ENCODE measurements around the gene ADAMTS8.
"Not testable (repeated sequence)": the region's sequence is repeated elsewhere in the genome, so short reads cannot be mapped to it uniquely, and the experiment has no call there.

Gene ADAMTS8

GRCh38 chr11:130439876-130440275, 11.5 kb upstream of the ADAMTS8 start:
- TF ChIP-seq GATA1 (IDR thresholded peaks at IDR 0.05; ENCODE audit: low read depth, low read length) (no peak), POLR2A (IDR thresholded peaks at IDR 0.05; ENCODE audit: low read length) (no peak)
- no peak for DNase-seq

- TF ChIP-seq GATA1 (IDR thresholded peaks at IDR 0.05; ENCODE audit: low read depth, low read length) = no peak
- TF ChIP-seq POLR2A (IDR thresholded peaks at IDR 0.05; ENCODE audit: low read length) = no peak
- DNase-seq = no peak
Observed at GRCh38 chr11:130439160-130439519, 10.7 kb upstream of the ADAMTS8 start.

- DNase-seq = not testable (repeated sequence)
Observed at GRCh38 chr11:130438401-130439159, 10.2 kb upstream of the ADAMTS8 start.

DNA sequence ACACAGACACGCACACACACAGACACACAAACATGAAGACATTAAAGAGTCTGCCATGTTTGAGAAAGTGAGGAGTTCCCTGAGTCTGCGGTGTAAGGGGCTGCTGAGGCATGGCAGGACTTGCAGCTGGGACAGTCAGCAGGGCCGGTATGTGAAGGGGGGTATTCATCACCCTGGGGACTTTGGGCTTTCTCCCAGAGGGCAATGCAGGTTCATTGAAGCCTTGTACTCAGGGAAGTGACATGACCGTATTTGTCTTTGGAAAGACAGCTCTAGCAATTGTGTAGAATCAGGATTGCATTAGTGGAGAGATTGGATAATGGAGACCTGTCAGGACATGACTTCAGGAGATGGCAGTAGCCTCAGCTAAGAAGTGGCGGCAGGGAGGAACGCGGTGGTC, 9.4 kb upstream of the ADAMTS8 start:
- no peak for DNase-seq
- TF ChIP-seq POLR2A (IDR thresholded peaks at IDR 0.05; ENCODE audit: low read length) (no peak), GATA1 (IDR thresholded peaks at IDR 0.05; ENCODE audit: low read depth, low read length) (no peak)

DNA sequence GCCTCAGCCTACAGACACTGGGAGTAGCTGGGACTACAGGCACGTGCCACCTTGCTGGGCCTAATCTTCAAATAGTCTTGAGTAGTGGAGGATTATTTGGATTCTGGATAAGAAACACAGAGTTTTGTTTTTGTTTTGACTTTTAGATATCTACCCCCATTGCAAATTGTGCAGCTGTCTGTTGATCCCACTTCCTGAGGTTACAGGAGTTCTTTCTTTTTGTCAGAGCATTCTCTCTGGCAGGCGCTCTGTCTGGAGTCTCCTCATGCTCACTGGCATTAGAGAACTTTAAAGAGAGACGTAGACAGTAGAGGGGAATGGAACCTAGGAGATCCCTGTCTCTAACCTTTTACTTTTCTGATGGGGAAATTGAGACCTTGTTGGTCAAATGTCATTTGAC, 7.8 kb upstream of the ADAMTS8 start:
- DNase-seq = no peak
- TF ChIP-seq POLR2A (IDR thresholded peaks at IDR 0.05; ENCODE audit: low read length) = no peak
- TF ChIP-seq GATA1 (IDR thresholded peaks at IDR 0.05; ENCODE audit: low read depth, low read length) = no peak

DNA sequence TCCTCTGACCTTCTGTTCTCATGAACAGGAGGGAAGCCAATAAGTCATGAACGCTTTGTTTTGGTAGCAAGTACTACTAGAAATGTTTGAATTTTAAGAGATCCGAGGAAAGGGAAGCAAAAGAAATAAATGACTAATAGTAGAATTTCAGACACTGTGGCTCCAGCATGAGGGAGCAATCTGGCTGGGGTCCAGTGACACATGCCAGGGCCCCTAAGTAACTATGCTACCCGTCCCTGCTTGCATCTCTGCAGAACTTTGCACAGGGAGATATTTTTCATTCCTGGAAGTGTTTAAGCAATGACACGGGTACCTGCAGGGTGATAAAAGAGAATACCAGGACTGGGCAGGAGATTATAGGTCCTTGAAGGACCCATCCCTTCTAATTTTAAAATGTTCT, 7.3 kb upstream of the ADAMTS8 start:
- no peak for TF ChIP-seq GATA1 (IDR thresholded peaks at IDR 0.05; ENCODE audit: low read depth, low read length)
- no peak for TF ChIP-seq POLR2A (IDR thresholded peaks at IDR 0.05; ENCODE audit: low read length)
- DNase-seq = no peak

DNA sequence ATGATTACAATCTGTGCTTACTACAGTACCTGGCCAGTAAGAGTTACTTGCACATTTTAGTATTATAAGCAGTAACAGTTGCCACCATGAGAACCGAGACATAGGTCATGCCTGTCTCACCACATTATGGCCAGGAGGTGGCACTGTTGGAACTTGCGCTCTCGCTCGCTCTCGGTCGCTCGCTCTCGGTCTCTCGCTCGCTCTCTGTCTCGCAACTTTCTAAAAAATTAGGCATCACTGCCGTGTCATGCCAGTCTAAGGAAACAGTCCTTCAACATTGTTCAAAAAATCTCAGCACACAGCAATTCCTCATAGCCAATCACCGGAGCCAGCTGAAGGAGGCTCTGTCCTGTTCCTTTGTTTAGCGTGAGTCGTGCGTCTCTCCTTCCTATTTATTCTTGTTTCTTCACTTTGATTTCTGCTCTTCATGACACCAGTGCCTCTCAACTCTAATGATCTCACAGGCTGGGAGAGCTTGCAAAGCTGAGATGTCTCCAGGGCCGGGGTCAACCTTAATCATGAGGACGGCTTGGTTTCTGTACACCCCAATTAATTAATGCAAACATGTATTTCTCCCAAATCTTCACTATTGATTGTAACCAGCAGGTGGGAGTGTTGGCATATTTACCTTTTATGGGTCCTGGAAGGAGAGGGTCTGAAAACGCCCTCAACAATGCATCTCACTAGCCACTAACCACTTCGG, 6.3 kb upstream of the ADAMTS8 start:
- no peak for TF ChIP-seq POLR2A (IDR thresholded peaks at IDR 0.05; ENCODE audit: low read length)
- no peak for TF ChIP-seq GATA1 (IDR thresholded peaks at IDR 0.05; ENCODE audit: low read depth, low read length)
- DNase-seq = peak; percentile 71 to 84

DNA sequence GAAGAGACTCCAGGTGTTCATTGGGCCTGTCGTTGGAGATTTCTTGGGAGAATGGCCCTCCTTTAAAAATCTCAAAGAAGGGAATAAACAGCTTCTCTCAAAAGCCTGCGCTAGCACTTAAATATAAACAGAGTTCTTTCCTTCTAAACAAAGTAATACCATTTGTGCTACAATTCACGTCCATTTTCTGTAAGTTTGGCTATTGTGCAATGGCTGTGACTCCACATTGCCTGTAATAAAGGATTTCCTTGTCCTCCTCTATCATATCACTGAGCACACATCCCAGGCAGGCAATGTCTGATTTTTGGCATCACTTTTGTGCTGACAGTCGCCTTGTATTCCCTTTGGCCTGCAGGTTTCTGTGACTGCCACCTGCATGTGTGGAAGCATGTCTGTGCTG, 4.9 kb upstream of the ADAMTS8 start:
- TF ChIP-seq GATA1 (IDR thresholded peaks at IDR 0.05; ENCODE audit: low read depth, low read length) (no peak), POLR2A (IDR thresholded peaks at IDR 0.05; ENCODE audit: low read length) (no peak)
- no peak for DNase-seq

DNA sequence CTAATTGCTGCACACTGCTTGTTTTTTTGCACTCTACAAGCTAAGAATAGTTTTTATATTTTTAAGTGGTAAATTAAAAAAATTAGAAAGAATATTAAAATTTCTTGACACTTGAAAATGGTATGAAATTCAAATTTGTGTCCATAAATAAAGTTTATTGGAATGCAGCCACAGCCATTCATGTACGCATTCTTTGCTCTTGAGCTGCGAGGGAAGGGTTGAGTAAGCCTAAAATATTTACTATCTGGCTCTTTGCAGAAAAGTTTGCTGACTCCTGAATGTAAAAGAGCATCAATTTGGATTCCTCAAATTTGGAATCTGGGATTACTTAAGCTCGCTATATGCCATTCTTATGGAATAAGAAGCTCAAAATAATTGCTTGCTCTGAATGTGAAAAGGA, 3.4 kb upstream of the ADAMTS8 start:
- no peak for DNase-seq
- no peak for TF ChIP-seq POLR2A (IDR thresholded peaks at IDR 0.05; ENCODE audit: low read length)
- no peak for TF ChIP-seq GATA1 (IDR thresholded peaks at IDR 0.05; ENCODE audit: low read depth, low read length)

- TF ChIP-seq GATA1 (IDR thresholded peaks at IDR 0.05; ENCODE audit: low read depth, low read length) (no peak), POLR2A (IDR thresholded peaks at IDR 0.05; ENCODE audit: low read length) (no peak)
- DNase-seq = peak; percentile 50 to 73
Observed at GRCh38 chr11:130431331-130431773, 2.9 kb upstream of the ADAMTS8 start.

- no peak for DNase-seq
- TF ChIP-seq GATA1 (IDR thresholded peaks at IDR 0.05; ENCODE audit: low read depth, low read length) (no peak), POLR2A (IDR thresholded peaks at IDR 0.05; ENCODE audit: low read length) (no peak)
Observed at GRCh38 chr11:130429983-130430382, 1.6 kb upstream of the ADAMTS8 start.

- no peak for TF ChIP-seq POLR2A (IDR thresholded peaks at IDR 0.05; ENCODE audit: low read length)
- no peak for DNase-seq
Observed at GRCh38 chr11:130429120-130429681, 792 bp upstream of the ADAMTS8 start.

DNA sequence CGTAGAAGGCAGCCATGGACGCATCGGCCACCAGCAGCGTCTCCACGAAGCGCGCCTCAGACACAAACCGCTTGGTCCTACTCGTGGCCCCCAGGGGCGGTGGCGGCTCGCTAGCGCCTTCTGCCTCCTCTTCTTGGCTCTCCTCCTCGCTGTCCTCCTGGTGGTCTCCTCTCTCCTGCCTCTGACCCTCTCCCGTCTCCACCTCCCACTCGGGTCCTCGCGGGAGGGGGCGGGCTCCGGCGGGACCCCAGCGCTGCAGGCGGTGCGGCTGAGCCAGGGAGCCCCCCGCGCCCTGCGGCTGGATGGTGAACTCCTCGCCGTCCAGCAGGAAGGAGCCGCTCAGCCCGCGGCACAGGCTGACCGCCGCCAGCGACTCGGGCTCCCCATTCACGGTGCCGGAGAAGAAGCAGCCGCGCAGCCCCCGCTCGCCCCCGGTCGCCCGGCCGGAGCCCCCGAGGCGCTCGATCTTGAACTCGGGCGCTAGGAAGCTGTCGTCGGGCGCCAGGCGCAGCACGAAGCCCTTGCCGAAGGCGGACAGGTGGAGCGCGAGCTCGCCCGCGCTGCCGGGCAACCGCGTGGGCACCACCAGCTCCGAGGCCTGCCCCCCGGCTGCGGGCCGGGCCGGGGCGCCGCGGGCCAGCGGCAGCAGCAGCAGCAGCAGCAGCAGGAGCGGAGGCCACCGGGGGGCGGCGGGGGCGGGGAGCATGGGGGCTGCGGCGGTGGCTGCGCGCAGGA, 661 bp downstream of the ADAMTS8 start:
- TF ChIP-seq POLR2A (IDR thresholded peaks at IDR 0.05; ENCODE audit: low read length) (no peak), GATA1 (IDR thresholded peaks at IDR 0.05; ENCODE audit: low read depth, low read length) (no peak)
- no peak for DNase-seq

- no peak for TF ChIP-seq GATA1 (IDR thresholded peaks at IDR 0.05; ENCODE audit: low read depth, low read length)
- TF ChIP-seq POLR2A (IDR thresholded peaks at IDR 0.05; ENCODE audit: low read length) = no peak
- no peak for DNase-seq
Observed at GRCh38 chr11:130426837-130427341, 1.5 kb downstream of the ADAMTS8 start.
